ENCODE measurements around the gene TRA2A. TPM values are rescaled to one million over a fixed set of nuclear protein-coding genes. Genes with fewer than 3 reads are reported as not detected.

Gene TRA2A
- total RNA-seq, 4 donors from 2014 or later: 23.7 to 54.0 (median 38.9) TPM

GRCh38 chr7:23476286-23477156, 55.3 kb downstream of the TRA2A start:
- Histone ChIP-seq H3K9me3 (no peaks in the 10 kb centered on the region), H3K27ac (no peak overlapping the region), H3K4me1 (peaks cover 11 to 19% (median 12%) of the 10 kb centered on the region in 3 donors), H3K36me3 (no peaks in the 10 kb centered on the region), H3K27me3 (peaks cover 18 to 100% (median 72%) of the 10 kb centered on the region in 4 donors), H3K4me3 (no peak overlapping the region)
- intact Hi-C loops (cut with DNase I): loop anchor here (10.0 kb wide), 1 partner anchor 202 kb away; no protein-coding TSS in a partner anchor
- TF ChIP-seq CTCF (IDR thresholded peaks at IDR 0.05): no peak
- TF ChIP-seq POLR2A (IDR thresholded peaks at IDR 0.05): no peak
- no peak for DNase-seq

- H3K27me3 ChIP-seq: peaks cover 28 to 100% (median 75%) of the 10 kb centered on the region in 4 donors
Measured at GRCh38 chr7:23475576-23475839, 56.3 kb downstream of the TRA2A start.

GRCh38 chr7:23474829-23475575, 56.8 kb downstream of the TRA2A start:
- 9 to 10% methylated on average over 15 of the region's 15 CpGs for WGBS, 2 donors
- intact Hi-C loops (cut with DNase I): loop anchor here (10.0 kb wide), 1 partner anchor 200 kb away; no protein-coding TSS in a partner anchor
- Histone ChIP-seq H3K4me1 (peaks cover 25 to 30% (median 25%) of the 10 kb centered on the region in 3 donors), H3K36me3 (no peaks in the 10 kb centered on the region), H3K9me3 (no peaks in the 10 kb centered on the region), H3K4me3 (peak overlapping the region in 2 of 4 donors; percentile 48 to 62), H3K27ac (no peak overlapping the region), H3K27me3 (peaks cover 31 to 100% (median 73%) of the 10 kb centered on the region in 4 donors)
- no peak for TF ChIP-seq POLR2A (IDR thresholded peaks at IDR 0.05)
- TF ChIP-seq CTCF (IDR thresholded peaks at IDR 0.05): no peak
- no peak for DNase-seq

More at GRCh38 chr7:23475576-23475839, 56.3 kb downstream of the TRA2A start:
- Histone ChIP-seq H3K27ac (no peak overlapping the region), H3K9me3 (no peaks in the 10 kb centered on the region), H3K4me1 (peaks cover 20 to 25% (median 20%) of the 10 kb centered on the region in 3 donors), H3K4me3 (no peak overlapping the region), H3K36me3 (no peaks in the 10 kb centered on the region)
- intact Hi-C loops (cut with DNase I): loop anchor here (10.0 kb wide), 1 partner anchor 201 kb away; no protein-coding TSS in a partner anchor
- TF ChIP-seq CTCF (IDR thresholded peaks at IDR 0.05) (no peak), POLR2A (IDR thresholded peaks at IDR 0.05) (no peak)
- no peak for DNase-seq

GRCh38 chr7:23474094-23474828, 57.5 kb downstream of the TRA2A start:
- no peak for DNase-seq
- intact Hi-C loops (cut with DNase I): loop anchor here (10.0 kb wide), 1 partner anchor 199 kb away; no protein-coding TSS in a partner anchor
- H3K9me3 ChIP-seq: no peaks in the 10 kb centered on the region
- H3K27ac ChIP-seq: no peak overlapping the region
- no peaks in the 10 kb centered on the region for H3K36me3 ChIP-seq
- 3% methylated on average over 17 to 30 of the region's 66 CpGs for WGBS, 2 donors
- no peak for TF ChIP-seq CTCF (IDR thresholded peaks at IDR 0.05)
- peak in 1 of 4 donors; percentile 7 for TF ChIP-seq POLR2A (IDR thresholded peaks at IDR 0.05)
- peaks cover 28 to 38% (median 32%) of the 10 kb centered on the region in 3 donors for H3K4me1 ChIP-seq
- peaks cover 38 to 100% (median 69%) of the 10 kb centered on the region in 4 donors for H3K27me3 ChIP-seq
- peak overlapping the region; percentile 16 to 62 (median 37) for H3K4me3 ChIP-seq
